WI38 (cell line): ENCODE measurements around the gene FAM114A2.
A peak's percentile ranks its signal among the peaks of the same experiment; 100 is the strongest.

Experiments used
- H3K4me3 ChIP-seq: 2 replicates; pipeline ENCODE4 v1.5.1; 2011; ENCODE audit warnings: low read depth, mild to moderate bottlenecking, control low read depth, low read length
- TF ChIP-seq, protein P1 (sequence below): IDR thresholded peaks from 2 replicates; pipeline ENCODE4 v1.5.1; 2012; ENCODE audit warnings: low read depth, mild to moderate bottlenecking, control low read depth, low read length

The FAM114A2 gene

DNA sequence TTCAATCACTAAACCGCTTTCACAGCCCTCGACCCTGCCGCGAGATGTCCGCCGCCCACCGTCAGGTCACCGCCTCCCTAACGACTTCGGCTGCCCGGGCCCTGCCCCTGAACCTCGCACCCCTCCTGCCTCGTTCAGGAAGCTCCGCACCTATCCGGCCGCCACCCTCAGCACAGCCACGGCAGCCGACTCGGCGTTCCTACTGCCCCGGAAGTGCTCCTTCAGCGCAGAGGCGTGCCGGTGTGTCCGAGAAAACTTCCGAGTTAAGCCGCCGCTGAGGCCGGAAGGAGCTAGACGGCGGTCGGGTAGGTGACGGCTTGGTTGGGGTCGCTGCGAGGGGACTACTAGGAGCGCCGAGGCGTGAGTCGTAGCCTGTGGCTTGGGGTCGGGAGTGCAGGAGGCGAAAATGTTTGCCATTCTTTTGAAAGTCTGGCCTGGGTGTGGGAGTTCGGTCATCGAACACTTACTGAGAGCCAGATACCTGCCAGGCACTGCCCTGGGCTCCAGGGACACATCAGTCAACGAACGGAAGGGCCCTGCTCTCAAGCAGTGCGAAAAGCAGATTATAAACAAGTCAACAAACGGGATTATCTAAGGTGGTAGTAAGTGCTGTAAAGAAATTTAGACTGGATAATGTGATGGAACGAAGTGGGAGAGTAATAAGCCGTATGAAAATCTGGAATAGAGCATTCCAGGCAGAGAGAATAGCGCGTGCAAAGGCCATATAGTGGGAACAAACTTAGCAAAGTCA, at the start of gene FAM114A2, which contains the start of gene MFAP3:
Gene FAM114A2, minus strand, starts transcription at position 204 of the 751 bp plus-strand sequence. CDS start 3,957 bp downstream, outside the sequence.
Gene MFAP3, plus strand, starts transcription at position 261 of the 751 bp plus-strand sequence. CDS start 10,756 bp downstream, outside the sequence.
- peak within 1 kb of the TSS; percentile 94 for H3K4me3 ChIP-seq
- TF ChIP-seq, protein P1, sequence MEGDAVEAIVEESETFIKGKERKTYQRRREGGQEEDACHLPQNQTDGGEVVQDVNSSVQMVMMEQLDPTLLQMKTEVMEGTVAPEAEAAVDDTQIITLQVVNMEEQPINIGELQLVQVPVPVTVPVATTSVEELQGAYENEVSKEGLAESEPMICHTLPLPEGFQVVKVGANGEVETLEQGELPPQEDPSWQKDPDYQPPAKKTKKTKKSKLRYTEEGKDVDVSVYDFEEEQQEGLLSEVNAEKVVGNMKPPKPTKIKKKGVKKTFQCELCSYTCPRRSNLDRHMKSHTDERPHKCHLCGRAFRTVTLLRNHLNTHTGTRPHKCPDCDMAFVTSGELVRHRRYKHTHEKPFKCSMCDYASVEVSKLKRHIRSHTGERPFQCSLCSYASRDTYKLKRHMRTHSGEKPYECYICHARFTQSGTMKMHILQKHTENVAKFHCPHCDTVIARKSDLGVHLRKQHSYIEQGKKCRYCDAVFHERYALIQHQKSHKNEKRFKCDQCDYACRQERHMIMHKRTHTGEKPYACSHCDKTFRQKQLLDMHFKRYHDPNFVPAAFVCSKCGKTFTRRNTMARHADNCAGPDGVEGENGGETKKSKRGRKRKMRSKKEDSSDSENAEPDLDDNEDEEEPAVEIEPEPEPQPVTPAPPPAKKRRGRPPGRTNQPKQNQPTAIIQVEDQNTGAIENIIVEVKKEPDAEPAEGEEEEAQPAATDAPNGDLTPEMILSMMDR, result no peak

GRCh38 chr5:154087260-154087659, 48.5 kb upstream of the FAM114A2 start:
- no peak overlapping the region for H3K4me3 ChIP-seq
- TF ChIP-seq, protein P1, result no peak

GRCh38 chr5:154086641-154087040, 47.9 kb upstream of the FAM114A2 start:
- TF ChIP-seq, protein P1, result no peak
- no peak overlapping the region for H3K4me3 ChIP-seq

DNA sequence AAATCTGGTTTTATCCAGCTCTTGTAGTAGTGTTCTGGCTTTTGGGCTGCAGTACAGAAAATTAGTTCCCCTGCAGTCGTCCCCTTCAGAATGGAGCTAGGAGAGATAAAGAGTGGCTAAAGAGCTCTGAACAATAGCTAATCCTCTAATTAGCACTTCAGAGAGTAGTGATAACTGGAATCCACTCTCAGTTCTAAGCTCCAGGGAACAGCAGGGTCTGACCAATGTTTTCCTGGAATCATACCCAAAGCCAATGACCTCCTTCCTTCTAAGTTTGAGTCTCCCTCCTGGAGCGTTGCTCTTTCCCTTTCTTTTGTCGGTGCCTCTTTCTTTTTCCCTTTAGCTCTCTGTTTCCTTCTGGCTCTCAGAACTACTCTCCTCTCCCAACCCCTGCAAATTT, 47.4 kb upstream of the FAM114A2 start:
- H3K4me3 ChIP-seq, result no peak overlapping the region
- TF ChIP-seq, protein P1, result no peak

DNA sequence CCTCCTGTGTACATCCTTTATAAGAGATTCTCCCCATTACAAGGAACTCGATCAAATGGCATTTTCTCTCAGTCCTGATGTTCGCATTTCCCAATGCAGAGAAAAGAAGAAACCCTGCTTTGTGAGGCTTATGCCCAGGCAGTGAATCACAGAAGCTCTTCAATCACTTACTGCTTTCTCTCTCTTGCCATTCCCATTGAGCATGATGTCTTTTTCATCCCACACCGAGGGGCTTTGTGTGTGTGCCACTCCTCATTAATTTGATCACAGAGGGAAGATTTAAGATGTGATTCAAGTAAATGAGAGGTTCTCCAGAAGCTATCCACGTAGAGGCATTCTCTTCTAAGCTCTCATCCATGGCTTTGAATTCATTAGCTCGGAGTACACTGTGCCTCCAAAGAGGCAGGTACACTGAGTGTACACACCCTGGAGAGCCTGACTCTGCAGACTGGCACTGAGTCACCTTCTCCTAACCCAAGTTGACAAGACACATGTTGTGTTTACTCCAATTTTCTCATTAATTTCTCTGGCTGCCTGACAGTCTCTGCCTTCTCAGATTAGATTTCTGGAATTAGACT, 45.4 kb upstream of the FAM114A2 start:
- H3K4me3 ChIP-seq, result no peak overlapping the region
- TF ChIP-seq, protein P1, result no peak

DNA sequence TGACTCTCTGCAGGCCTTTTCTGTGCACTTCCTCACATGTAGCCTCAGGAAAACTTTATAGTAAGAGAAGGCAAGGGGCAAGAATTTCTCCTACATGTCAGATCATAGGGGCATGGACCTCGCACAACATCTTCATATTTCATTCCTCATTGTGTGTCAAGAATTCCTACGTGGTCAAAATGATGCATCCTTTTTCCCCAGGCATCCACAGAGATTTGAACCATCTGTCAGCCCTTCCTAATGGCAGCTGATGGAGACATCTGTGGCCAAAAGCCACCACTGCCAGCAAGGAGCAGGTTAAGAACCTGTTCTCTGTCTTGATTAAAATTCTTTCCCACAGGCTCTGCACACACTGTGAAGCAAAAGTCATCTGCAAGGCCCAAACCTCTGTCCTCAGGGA, 42.5 kb upstream of the FAM114A2 start:
- no peak overlapping the region for H3K4me3 ChIP-seq
- TF ChIP-seq, protein P1, result no peak

GRCh38 chr5:154078272-154078671, 39.6 kb upstream of the FAM114A2 start:
- TF ChIP-seq, protein P1, result no peak
- H3K4me3 ChIP-seq, result no peak overlapping the region
